SK-N-SH (cell line): Measurements from ENCODE around the gene EXOC3. TPM values are rescaled to one million over a fixed set of nuclear protein-coding genes. Genes with fewer than 3 reads are reported as not detected.

ENCODE experiments used
- CTCF ChIA-PET: fragments of 300-600, 350-600 bp; formaldehyde crosslinking; extraction: SDS; loops from one replicate; lab custom pipeline; 2021; lab: Yijun Ruan, JAX
- POLR2A ChIA-PET: fragments of 350-600 bp; sonication (Branson Sonifier 250); formaldehyde crosslinking; extraction: SDS; loops from one replicate; lab custom pipeline; 2020; ENCODE audit warnings: antibody characterized with exemption, inconsistent platforms; lab: Yijun Ruan, JAX
- DNase-seq: peaks from one replicate; pipeline ENCODE4 v3.0.0; 2012
- H2AFZ ChIP-seq: fragments of 200-600 bp; sonication (generic); 2 replicates; pipeline ENCODE4 v1.8.1; 2016; ENCODE audit warnings: antibody characterized with exemption, mild to moderate bottlenecking, low read depth
- H3F3A ChIP-seq: fragments of 200-600 bp; sonication (generic); replicated peaks from 2 replicates; pipeline ENCODE3; 2016; ENCODE audit warnings: antibody characterized with exemption, mild to moderate bottlenecking; ENCODE audit not compliant: insufficient read depth
- H3K27ac ChIP-seq, 2 experiments: fragments of 200-500 bp in 1 of 2; fragments of 200-600 bp in 1 of 2; sonication (Bioruptor generic) in 1 of 2; sonication (generic), shearing (Covaris generic) in 1 of 2; 2 replicates each; pipeline versions ENCODE4 v1.5.1 to v1.6.1; 2014 to 2016; ENCODE audit warnings: low read depth in 2 of 2, inconsistent platforms in 1 of 2, low read length in 1 of 2, mild to moderate bottlenecking in 1 of 2, mixed read lengths in 1 of 2
- H3K27me3 ChIP-seq: fragments of 200-600 bp; sonication (generic), shearing (Covaris generic); 2 replicates; pipeline ENCODE4 v1.6.1; 2016; ENCODE audit warnings: mixed run types; ENCODE audit not compliant: insufficient read depth
- H3K36me3 ChIP-seq, 2 experiments: fragments of 200-500 bp in 1 of 2; fragments of 200-600 bp in 1 of 2; sonication (Bioruptor generic) in 1 of 2; sonication (generic) in 1 of 2; replicated peaks in 1 of 2; 2 replicates each; pipeline versions ENCODE3 to v1.5.1; 2014 to 2016; ENCODE audit warnings: low read length in 1 of 2, mild to moderate bottlenecking in 1 of 2; ENCODE audit not compliant: insufficient read depth in 2 of 2, control insufficient read depth in 1 of 2
- H3K4me1 ChIP-seq, 2 experiments: fragments of 200-500 bp in 1 of 2; fragments of 200-600 bp in 1 of 2; sonication (Bioruptor generic) in 1 of 2; sonication (generic), shearing (Covaris generic) in 1 of 2; 2 replicates each; pipeline versions ENCODE4 v1.5.1 to v1.6.1; 2014 to 2016; ENCODE audit warnings: low read depth in 1 of 2, low read length in 1 of 2, mixed run types in 1 of 2; ENCODE audit not compliant: insufficient read depth in 2 of 2, control insufficient read depth in 1 of 2
- H3K4me2 ChIP-seq: fragments of 200-600 bp; sonication (generic), shearing (Covaris generic); 2 replicates; pipeline ENCODE4 v1.6.1; 2017; ENCODE audit warnings: mixed run types
- H3K4me3 ChIP-seq, 2 experiments: fragments of 200-500 bp in 1 of 2; fragments of 200-600 bp in 1 of 2; sonication (Bioruptor generic) in 1 of 2; sonication (generic), shearing (Covaris generic) in 1 of 2; 2 replicates each; pipeline versions ENCODE4 v1.5.1 to v1.8.1; 2014 to 2016; ENCODE audit warnings: low read depth in 2 of 2, inconsistent platforms in 1 of 2, low read length in 1 of 2, mild to moderate bottlenecking in 1 of 2, mixed read lengths in 1 of 2, moderate library complexity in 1 of 2
- H3K79me2 ChIP-seq: fragments of 200-600 bp; sonication (generic); 2 replicates; pipeline ENCODE4 v1.8.1; 2017; ENCODE audit warnings: mild to moderate bottlenecking; ENCODE audit not compliant: insufficient read depth
- H3K9ac ChIP-seq: fragments of 200-600 bp; sonication (generic); 2 replicates; pipeline ENCODE4 v1.6.1; 2017; ENCODE audit warnings: mixed run types
- H3K9me2 ChIP-seq: fragments of 200-600 bp; sonication (generic); 2 replicates; pipeline ENCODE4 v1.6.1; 2017; ENCODE audit warnings: mixed run types
- H3K9me3 ChIP-seq: fragments of 200-600 bp; sonication (generic); 2 replicates; pipeline ENCODE4 v1.6.1; 2017; ENCODE audit warnings: mixed run types, mild to moderate bottlenecking, moderate library complexity
- H4K20me1 ChIP-seq: fragments of 200-600 bp; sonication (generic); 2 replicates; pipeline ENCODE4 v1.6.1; 2017; ENCODE audit warnings: mild to moderate bottlenecking, mixed run types; ENCODE audit not compliant: insufficient read depth
- CHD2 ChIP-seq: fragments of 150-350 bp; IDR thresholded peaks from 2 replicates; pipeline ENCODE4 v1.6.1; 2018; ENCODE audit warnings: low read length; ENCODE audit not compliant: partially characterized antibody
- EZH2phosphoT487 ChIP-seq: fragments of 200-600 bp; sonication (generic); IDR thresholded peaks from 2 replicates; pipeline ENCODE4 v1.6.1; 2017; ENCODE audit warnings: low read depth, mixed run types, mild to moderate bottlenecking, antibody characterized with exemption, moderate library complexity, borderline replicate concordance
- FOXM1 ChIP-seq: IDR thresholded peaks from 2 replicates; pipeline ENCODE4 v1.4.0; 2012; ENCODE audit warnings: low read depth, mild to moderate bottlenecking
- JUND ChIP-seq: IDR thresholded peaks from 2 replicates; pipeline ENCODE4 v1.4.0; 2012
- MXI1 ChIP-seq: IDR thresholded peaks from 2 replicates; pipeline ENCODE4 v1.6.1; 2012; ENCODE audit warnings: mild to moderate bottlenecking, low read depth, low read length, improper control_type of control experiment
- NFIC ChIP-seq: IDR thresholded peaks from 2 replicates; pipeline ENCODE4 v1.4.0; 2012; ENCODE audit warnings: borderline replicate concordance
- POLR2AphosphoS5 ChIP-seq: IDR thresholded peaks from 2 replicates; pipeline ENCODE4 v1.6.1; 2012; ENCODE audit warnings: low read depth, low read length
- RAD21 ChIP-seq: IDR thresholded peaks from 2 replicates; pipeline ENCODE4 v1.6.1; 2012; ENCODE audit warnings: mild to moderate bottlenecking, low read length
- RXRA ChIP-seq: IDR thresholded peaks from 2 replicates; pipeline ENCODE4 v1.4.0; 2012; ENCODE audit warnings: low read depth, mild to moderate bottlenecking, borderline replicate concordance
- SMC3 ChIP-seq: IDR thresholded peaks from 2 replicates; pipeline ENCODE4 v1.6.1; 2012; ENCODE audit warnings: low read depth, low read length, improper control_type of control experiment
- TCF12 ChIP-seq: IDR thresholded peaks from 2 replicates; pipeline ENCODE4 v1.4.0; 2012
- YY1 ChIP-seq: IDR thresholded peaks from 2 replicates; pipeline ENCODE4 v1.4.0; 2012; ENCODE audit warnings: low read depth, mild to moderate bottlenecking
- WGBS: methylation state at CpG from one replicate; pipeline ENCODE4 v1.1.6; 2017; ENCODE audit warnings: low lambda C conversion rate; 5-methylcytosine and 5-hydroxymethylcytosine counted together
- polyA plus RNA-seq, 3 experiments: library from polyadenylated mRNA; depleted of rRNA; stranded (reverse); fragments of >200 nt; gene quantifications; 2 replicates each; pipeline ENCODE4 v1.2.3, GENCODE V29; 2012
- TF ChIP-seq, protein P1 (sequence below): fragments of 200-600 bp; sonication (generic); IDR thresholded peaks from 2 replicates; pipeline ENCODE4 v1.6.1; 2017; ENCODE audit warnings: antibody characterized with exemption, mild to moderate bottlenecking, moderate library complexity
- TF ChIP-seq, protein P2 (sequence below): IDR thresholded peaks from 2 replicates; pipeline ENCODE4 v1.4.0; 2012; ENCODE audit warnings: low read depth
- TF ChIP-seq, protein P3 (sequence below): IDR thresholded peaks from 2 replicates; pipeline ENCODE4 v1.4.0; 2012; ENCODE audit warnings: low read depth, borderline replicate concordance

EXOC3 gene
- polyA plus RNA-seq, 1 of the 3 experiments (the other 2 are of a cell fraction) = 25.7 TPM

DNA sequence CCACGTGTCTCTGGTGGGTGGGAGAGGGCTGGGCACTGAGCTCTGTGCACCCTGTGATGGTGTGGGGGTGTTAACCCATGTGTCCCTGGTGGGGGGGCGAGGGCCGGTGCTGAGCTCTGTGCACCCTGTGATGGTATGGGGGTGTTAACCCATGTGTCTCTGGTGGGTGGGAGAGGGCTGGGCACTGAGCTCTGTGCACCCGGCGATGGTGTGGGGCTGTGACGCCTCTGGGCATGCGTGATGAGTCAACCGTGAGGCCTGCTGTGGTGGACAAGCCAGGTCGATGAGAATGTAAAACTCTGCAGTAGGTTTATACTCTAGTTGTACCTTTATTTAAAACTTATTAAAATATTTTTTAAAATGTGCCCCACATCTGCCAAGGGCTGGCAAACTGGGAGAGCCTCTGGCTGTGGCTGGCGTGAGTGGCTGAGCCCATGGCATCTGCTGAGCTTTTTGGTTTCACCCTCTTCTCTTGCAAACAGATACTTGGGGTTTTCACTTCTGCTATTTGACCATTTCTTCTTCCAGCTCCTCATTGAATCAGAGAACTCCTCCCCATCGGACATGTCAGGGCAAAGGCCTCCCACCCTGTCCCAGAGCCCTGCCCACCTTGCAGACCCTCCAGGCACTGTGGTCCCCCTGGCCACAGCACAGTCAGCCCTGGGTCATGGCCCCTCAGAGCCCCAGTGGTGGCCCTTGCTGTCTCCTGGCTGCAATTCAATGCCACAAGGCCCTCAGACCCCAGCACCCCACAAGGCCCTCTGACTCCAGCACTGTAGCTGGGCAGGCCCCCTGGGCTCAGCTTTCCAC, 18.5 kb upstream of the EXOC3 start:
- 63% methylated on average over 11 of the region's 11 CpGs for WGBS
- no peak overlapping the region for H3K4me2 ChIP-seq

GRCh38 chr5:425714-426113, 17.3 kb upstream of the EXOC3 start:
- Histone ChIP-seq H3K27ac (no peak overlapping the region), H3K4me1 (peaks cover 0 to 3% of the 10 kb centered on the region in 2 experiments; a peak in 1 of 4 replicates), H4K20me1 (no peaks in the 10 kb centered on the region), H3K79me2 (no peaks in the 10 kb centered on the region), H3K4me2 (no peak overlapping the region), H3K9me2 (no peaks in the 10 kb centered on the region), H3K9me3 (no peaks in the 10 kb centered on the region), H3F3A (no peaks in the 10 kb centered on the region), H3K9ac (no peak overlapping the region), H2AFZ (no peak overlapping the region), H3K4me3 (no peak overlapping the region), H3K27me3 (no peaks in the 10 kb centered on the region), H3K36me3 (no peaks in the 10 kb centered on the region)
- WGBS = 49% methylated on average over 5 of the region's 5 CpGs
- DNase-seq = no peak
- ChIA-PET CTCF (interaction anchor here (1.5 kb wide), 1 partner anchor 237 kb away, joined by 7 read pairs; no protein-coding TSS in a partner anchor), POLR2A (no interaction called here)
- peak; percentile 12; the same call in 1 of the 2 replicates for TF ChIP-seq SMC3
- TF ChIP-seq, protein P1, sequence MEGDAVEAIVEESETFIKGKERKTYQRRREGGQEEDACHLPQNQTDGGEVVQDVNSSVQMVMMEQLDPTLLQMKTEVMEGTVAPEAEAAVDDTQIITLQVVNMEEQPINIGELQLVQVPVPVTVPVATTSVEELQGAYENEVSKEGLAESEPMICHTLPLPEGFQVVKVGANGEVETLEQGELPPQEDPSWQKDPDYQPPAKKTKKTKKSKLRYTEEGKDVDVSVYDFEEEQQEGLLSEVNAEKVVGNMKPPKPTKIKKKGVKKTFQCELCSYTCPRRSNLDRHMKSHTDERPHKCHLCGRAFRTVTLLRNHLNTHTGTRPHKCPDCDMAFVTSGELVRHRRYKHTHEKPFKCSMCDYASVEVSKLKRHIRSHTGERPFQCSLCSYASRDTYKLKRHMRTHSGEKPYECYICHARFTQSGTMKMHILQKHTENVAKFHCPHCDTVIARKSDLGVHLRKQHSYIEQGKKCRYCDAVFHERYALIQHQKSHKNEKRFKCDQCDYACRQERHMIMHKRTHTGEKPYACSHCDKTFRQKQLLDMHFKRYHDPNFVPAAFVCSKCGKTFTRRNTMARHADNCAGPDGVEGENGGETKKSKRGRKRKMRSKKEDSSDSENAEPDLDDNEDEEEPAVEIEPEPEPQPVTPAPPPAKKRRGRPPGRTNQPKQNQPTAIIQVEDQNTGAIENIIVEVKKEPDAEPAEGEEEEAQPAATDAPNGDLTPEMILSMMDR = peak; percentile 24
- no peak for TF ChIP-seq JUND
- TF ChIP-seq RAD21 = peak; percentile 51
- TF ChIP-seq CHD2 = no peak
- no peak for TF ChIP-seq YY1

More for the DNA sequence above, 18.5 kb upstream of the EXOC3 start:
- Histone ChIP-seq H3K4me1 (no peaks in the 10 kb centered on the region; a peak in 1 of 4 replicates), H3K9me3 (no peaks in the 10 kb centered on the region), H3F3A (no peaks in the 10 kb centered on the region), H3K9ac (no peak overlapping the region), H3K79me2 (no peaks in the 10 kb centered on the region), H3K27me3 (no peaks in the 10 kb centered on the region), H3K9me2 (no peaks in the 10 kb centered on the region), H4K20me1 (no peaks in the 10 kb centered on the region), H3K36me3 (no peaks in the 10 kb centered on the region), H2AFZ (no peak overlapping the region), H3K4me3 (no peak overlapping the region), H3K27ac (no peak overlapping the region)
- ChIA-PET POLR2A (no interaction called here), CTCF (interaction anchor here (1.5 kb wide), 1 partner anchor 236 kb away, joined by 7 read pairs; no protein-coding TSS in a partner anchor)
- TF ChIP-seq RXRA (no peak), JUND (no peak), NFIC (no peak), POLR2AphosphoS5 (no peak), TCF12 (no peak), MXI1 (no peak), FOXM1 (no peak), EZH2phosphoT487 (no peak), CHD2 (no peak), SMC3 (no peak)
- TF ChIP-seq, protein P2, sequence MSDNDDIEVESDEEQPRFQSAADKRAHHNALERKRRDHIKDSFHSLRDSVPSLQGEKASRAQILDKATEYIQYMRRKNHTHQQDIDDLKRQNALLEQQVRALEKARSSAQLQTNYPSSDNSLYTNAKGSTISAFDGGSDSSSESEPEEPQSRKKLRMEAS = no peak
- TF ChIP-seq, protein P3, sequence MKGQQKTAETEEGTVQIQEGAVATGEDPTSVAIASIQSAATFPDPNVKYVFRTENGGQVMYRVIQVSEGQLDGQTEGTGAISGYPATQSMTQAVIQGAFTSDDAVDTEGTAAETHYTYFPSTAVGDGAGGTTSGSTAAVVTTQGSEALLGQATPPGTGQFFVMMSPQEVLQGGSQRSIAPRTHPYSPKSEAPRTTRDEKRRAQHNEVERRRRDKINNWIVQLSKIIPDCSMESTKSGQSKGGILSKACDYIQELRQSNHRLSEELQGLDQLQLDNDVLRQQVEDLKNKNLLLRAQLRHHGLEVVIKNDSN = no peak
- DNase-seq = no peak
